PC-3 (cell line): ENCODE data around the gene SLC6A7. TPM values are rescaled to one million over a fixed set of nuclear protein-coding genes. Genes with fewer than 3 reads are reported as not detected.

Experiments used
- ATAC-seq: fragments of 200-7000 bp; cut with Tn5 transposase; 2 replicates; pipeline ENCODE4 v1.9.1; 2020; ENCODE audit warnings: mild to moderate bottlenecking, moderate library complexity
- BruUV-seq: library from RNA; stranded (reverse); fragments of 400-500 nt; replicated peaks from 2 replicates; lab custom pipeline; 2021; lab: Mats Ljungman, UMichigan
- CTCF ChIA-PET: fragments of 300-600 bp; sonication (Branson Sonifier 250); formaldehyde crosslinking; loops from one replicate; lab custom pipeline; 2022; ENCODE audit warnings: antibody characterized with exemption; lab: Charles Lee
- POLR2A ChIA-PET: fragments of 300-600 bp; sonication (Branson Sonifier 250); formaldehyde crosslinking; loops from one replicate; lab custom pipeline; 2022; ENCODE audit warnings: antibody characterized with exemption; ENCODE audit not compliant: unreplicated experiment; lab: Charles Lee
- DNase-seq: peaks from one replicate; pipeline ENCODE4 v3.0.0-alpha.2; 2015
- H2AFZ ChIP-seq: fragments of 300-600 bp; sonication (generic); 2 replicates; pipeline ENCODE4 v1.6.0; 2016; ENCODE audit warnings: antibody characterized with exemption, low read length
- H3F3A ChIP-seq: fragments of 300-600 bp; sonication (generic); one replicate; pipeline ENCODE4 v1.6.0; 2017; ENCODE audit warnings: antibody characterized with exemption, low read length, control low read depth, mild to moderate bottlenecking; ENCODE audit not compliant: unreplicated experiment
- H3K27ac ChIP-seq: fragments of 300-600 bp; sonication (generic); 2 replicates; pipeline ENCODE4 v1.5.1; 2016; ENCODE audit warnings: mild to moderate bottlenecking, low read length
- H3K27me3 ChIP-seq: fragments of 300-600 bp; sonication (generic); 2 replicates; pipeline ENCODE4 v1.6.1; 2016; ENCODE audit warnings: low read length, mixed read lengths
- H3K36me3 ChIP-seq: fragments of 300-600 bp; sonication (generic); 2 replicates; pipeline ENCODE4 v1.6.1; 2016; ENCODE audit warnings: low read depth, mixed run types, low read length, mixed read lengths
- H3K4me1 ChIP-seq: fragments of 300-600 bp; sonication (generic); 2 replicates; pipeline ENCODE4 v1.5.1; 2016; ENCODE audit warnings: low read length; ENCODE audit not compliant: insufficient read depth
- H3K4me2 ChIP-seq: fragments of 300-600 bp; sonication (generic); 2 replicates; pipeline ENCODE4 v1.6.0; 2016; ENCODE audit warnings: low read length
- H3K4me3 ChIP-seq: fragments of 300-600 bp; sonication (generic); 2 replicates; pipeline ENCODE4 v1.5.1; 2016; ENCODE audit warnings: mild to moderate bottlenecking, low read length, mixed read lengths
- H3K79me2 ChIP-seq: fragments of 300-600 bp; sonication (generic); 2 replicates; pipeline ENCODE4 v1.6.1; 2017; ENCODE audit warnings: low read length, mixed read lengths
- H3K9ac ChIP-seq: fragments of 300-600 bp; sonication (generic); 2 replicates; pipeline ENCODE4 v1.6.0; 2016; ENCODE audit warnings: mild to moderate bottlenecking, low read length
- H3K9me2 ChIP-seq: fragments of 300-600 bp; sonication (generic); replicated peaks from 2 replicates; pipeline ENCODE4 v1.6.1; 2016; ENCODE audit warnings: mixed run types, low read length, mixed read lengths
- H3K9me3 ChIP-seq: fragments of 300-600 bp; sonication (generic); 2 replicates; pipeline ENCODE4 v1.6.1; 2016; ENCODE audit warnings: low read length, mixed read lengths
- H4K20me1 ChIP-seq: fragments of 300-600 bp; sonication (generic); 2 replicates; pipeline ENCODE4 v1.6.1; 2016; ENCODE audit warnings: low read length, mixed read lengths
- CTCF ChIP-seq: fragments of 300-600 bp; sonication (generic); conservative IDR thresholded peaks from 2 replicates; pipeline ENCODE4 v1.5.1; 2017; ENCODE audit warnings: antibody characterized with exemption, low read depth, mild to moderate bottlenecking, low read length
- EZH2 ChIP-seq: fragments of 300-600 bp; sonication (generic); IDR thresholded peaks from one replicate; pipeline ENCODE4 v1.6.1; 2017; ENCODE audit warnings: antibody characterized with exemption, mild to moderate bottlenecking, low read length; ENCODE audit not compliant: unreplicated experiment
- EZH2phosphoT487 ChIP-seq: fragments of 300-600 bp; sonication (generic); IDR thresholded peaks from 2 replicates; pipeline ENCODE4 v1.6.1; 2018; ENCODE audit warnings: mild to moderate bottlenecking, antibody characterized with exemption, low read length, borderline replicate concordance
- intact Hi-C: fragments of 100-400 bp; cut with micrococcal nuclease; formaldehyde crosslinking; loops from 2 replicates; pipeline ENCODE4 v1.9.0; 2023
- total RNA-seq: library from RNA; depleted of rRNA; stranded (reverse); fragments of >200 nt; gene quantifications from 2 replicates; pipeline ENCODE4 v1.2.3, GENCODE V29; 2014

SLC6A7 gene
- total RNA-seq, 1 experiment from 2014 or later, result 0.29 TPM

GRCh38 chr5:150204590-150204960 lies 14.7 kb downstream of the SLC6A7 start:
- no peaks in the 10 kb centered on the region for H3K79me2 ChIP-seq
- H3K36me3 ChIP-seq, result no peaks in the 10 kb centered on the region
- no peak overlapping the region for H3K4me2 ChIP-seq
- intact Hi-C loops, result no loop called here
- no peaks in the 10 kb centered on the region for H3F3A ChIP-seq
- no peaks in the 10 kb centered on the region for H3K9me3 ChIP-seq
- no peak for TF ChIP-seq EZH2phosphoT487
- TF ChIP-seq EZH2, result no peak
- TF ChIP-seq CTCF, result no peak
- POLR2A ChIA-PET, result no interaction called here
- no peak overlapping the region for H3K27ac ChIP-seq
- BruUV-seq, result no TSS peak
- ATAC-seq (no peak), DNase-seq (no peak)
- H4K20me1 ChIP-seq, result no peaks in the 10 kb centered on the region
- no peak overlapping the region for H2AFZ ChIP-seq
- no peak overlapping the region for H3K4me3 ChIP-seq
- peaks cover 15% of the 10 kb centered on the region for H3K4me1 ChIP-seq
- H3K27me3 ChIP-seq, result peaks cover 9% of the 10 kb centered on the region
- no peak overlapping the region for H3K9ac ChIP-seq
- CTCF ChIA-PET, result no interaction called here
- H3K9me2 ChIP-seq, result no peaks in the 10 kb centered on the region

GRCh38 chr5:150206098-150206778 lies 16.4 kb downstream of the SLC6A7 start:
- ChIA-PET CTCF (no interaction called here), POLR2A (no interaction called here)
- ATAC-seq (no peak), DNase-seq (no peak)
- Histone ChIP-seq H3K9me3 (no peaks in the 10 kb centered on the region), H3K27me3 (no peaks in the 10 kb centered on the region), H3K27ac (no peak overlapping the region), H3F3A (no peaks in the 10 kb centered on the region), H3K9me2 (no peaks in the 10 kb centered on the region), H2AFZ (no peak overlapping the region), H3K36me3 (no peaks in the 10 kb centered on the region), H3K79me2 (no peaks in the 10 kb centered on the region), H3K9ac (no peak overlapping the region), H3K4me3 (no peak overlapping the region), H4K20me1 (no peaks in the 10 kb centered on the region), H3K4me2 (no peak overlapping the region), H3K4me1 (peaks cover 16% of the 10 kb centered on the region)
- no TSS peak for BruUV-seq
- intact Hi-C loops, result no loop called here
- TF ChIP-seq CTCF (no peak), EZH2 (no peak), EZH2phosphoT487 (no peak)

GRCh38 chr5:150206779-150207115 lies 16.9 kb downstream of the SLC6A7 start:
- intact Hi-C loops, result no loop called here
- Histone ChIP-seq H3K4me1 (peaks cover 16% of the 10 kb centered on the region), H4K20me1 (no peaks in the 10 kb centered on the region), H3F3A (no peaks in the 10 kb centered on the region), H3K27ac (no peak overlapping the region), H3K9ac (no peak overlapping the region), H3K27me3 (no peaks in the 10 kb centered on the region), H3K79me2 (no peaks in the 10 kb centered on the region), H3K36me3 (no peaks in the 10 kb centered on the region), H3K9me2 (no peaks in the 10 kb centered on the region), H3K9me3 (no peaks in the 10 kb centered on the region), H3K4me3 (no peak overlapping the region), H2AFZ (no peak overlapping the region), H3K4me2 (no peak overlapping the region)
- no peak for DNase-seq
- ChIA-PET CTCF (no interaction called here), POLR2A (no interaction called here)
- BruUV-seq, result no TSS peak
- TF ChIP-seq CTCF (no peak), EZH2 (no peak), EZH2phosphoT487 (no peak)
- ATAC-seq, result no peak
